HL-60/S4 treated with retinoic acid at 250 ng/mL for 4 days and 3 days (cell line): Measurements from ENCODE around the gene LRRFIP1.
"Not testable (repeated sequence)": the region's sequence is repeated elsewhere in the genome, so short reads cannot be mapped to it uniquely, and the experiment has no call there.

ENCODE experiments used
- in situ Hi-C: fragments of 300-500 bp; cut with MboI; formaldehyde crosslinking; loops from 2 replicates; pipeline ENCODE4 v1.7.0; 2022; ENCODE audit warnings: low sequenced_read_pairs

LRRFIP1 gene

GRCh38 chr2:237742614-237743013 lies 115.2 kb downstream of the LRRFIP1 start:
- in situ Hi-C loops: loop anchor here (5.0 kb wide), 1 partner anchor 60 kb away; no protein-coding TSS in a partner anchor

GRCh38 chr2:237743024-237743423 lies 115.6 kb downstream of the LRRFIP1 start:
- in situ Hi-C loops: loop anchor here (5.0 kb wide), 1 partner anchor 61 kb away; no protein-coding TSS in a partner anchor

DNA sequence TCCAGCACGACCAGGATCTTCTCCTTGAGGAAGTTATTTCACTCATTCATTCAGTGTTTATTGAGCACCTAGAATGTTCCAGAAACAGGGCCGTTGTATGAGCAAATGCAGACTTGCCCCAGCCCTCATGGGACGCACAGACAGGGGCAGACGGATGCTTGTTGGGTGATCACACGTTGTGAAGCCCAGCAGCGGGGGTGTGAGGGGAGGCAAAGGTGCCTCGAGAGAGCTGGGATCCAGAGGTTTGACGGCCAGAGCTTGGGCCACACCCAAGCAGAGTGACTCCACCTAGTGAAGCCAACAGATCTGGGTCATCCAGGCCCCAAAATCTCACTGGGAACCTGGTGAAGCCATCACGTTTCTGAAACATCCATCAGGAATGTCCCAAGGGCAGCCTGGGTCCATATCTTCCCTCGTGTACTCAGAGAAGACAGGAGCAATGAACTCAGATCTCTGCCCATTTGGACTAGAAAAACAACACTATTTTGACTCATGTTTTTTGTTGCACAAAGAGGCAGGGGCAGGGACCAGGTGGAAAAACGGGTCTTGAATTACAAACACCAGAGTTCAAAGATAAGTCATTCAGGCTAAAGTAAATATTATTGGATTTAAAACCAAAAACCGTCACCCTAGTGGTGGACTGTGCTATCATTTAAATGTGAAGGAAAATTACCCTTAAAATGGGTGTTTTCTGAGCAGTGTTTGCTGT lies 116.3 kb downstream of the LRRFIP1 start:
- in situ Hi-C loops: loop anchor here (5.0 kb wide), 1 partner anchor 61 kb away; no protein-coding TSS in a partner anchor

GRCh38 chr2:237744270-237744612 lies 116.9 kb downstream of the LRRFIP1 start:
- in situ Hi-C loops: loop anchor here (5.0 kb wide), 1 partner anchor 62 kb away; no protein-coding TSS in a partner anchor

- in situ Hi-C loops: loop anchor here (5.0 kb wide), 1 partner anchor 62 kb away; no protein-coding TSS in a partner anchor
Measured at GRCh38 chr2:237744613-237745249, 117.3 kb downstream of the LRRFIP1 start.

GRCh38 chr2:237745250-237745613 lies 117.8 kb downstream of the LRRFIP1 start:
- in situ Hi-C loops: no loop called here

DNA sequence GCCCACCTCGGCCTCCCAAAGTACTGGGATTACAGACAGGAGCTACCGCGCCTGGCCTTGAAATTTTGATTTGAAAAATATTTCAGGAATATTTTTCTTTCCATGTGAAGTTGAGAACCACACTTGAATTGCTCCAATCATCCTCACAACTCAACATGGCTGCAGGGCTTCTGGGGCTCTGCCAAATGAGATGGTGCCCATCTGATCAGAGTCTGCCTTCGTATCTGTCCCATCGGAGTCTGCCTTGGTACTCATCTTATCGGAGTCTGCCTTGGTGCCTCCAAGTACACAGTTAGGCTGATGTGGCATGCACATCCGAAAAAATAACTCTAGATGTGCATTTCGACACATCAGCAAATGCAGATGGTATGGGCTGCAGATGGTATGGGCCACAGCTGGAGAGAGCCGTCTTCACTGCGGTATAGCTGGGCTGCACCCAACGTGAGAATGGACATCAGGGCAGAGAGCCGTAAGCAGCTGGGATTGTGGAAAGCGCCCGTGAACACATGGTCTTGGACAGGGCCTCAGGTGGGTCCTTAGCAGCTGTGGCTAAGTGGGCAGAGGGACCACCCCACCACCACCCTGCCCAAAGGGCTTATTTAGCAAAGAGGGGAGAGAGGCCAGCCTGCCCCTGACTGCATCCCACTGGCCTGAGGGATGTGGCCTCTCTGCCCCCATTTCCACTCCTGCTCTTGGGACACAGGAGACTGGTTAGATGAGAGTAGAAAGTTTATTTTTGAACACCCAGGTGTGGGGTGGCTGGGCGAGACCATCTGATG lies 119.1 kb downstream of the LRRFIP1 start:
- in situ Hi-C loops: no loop called here

DNA sequence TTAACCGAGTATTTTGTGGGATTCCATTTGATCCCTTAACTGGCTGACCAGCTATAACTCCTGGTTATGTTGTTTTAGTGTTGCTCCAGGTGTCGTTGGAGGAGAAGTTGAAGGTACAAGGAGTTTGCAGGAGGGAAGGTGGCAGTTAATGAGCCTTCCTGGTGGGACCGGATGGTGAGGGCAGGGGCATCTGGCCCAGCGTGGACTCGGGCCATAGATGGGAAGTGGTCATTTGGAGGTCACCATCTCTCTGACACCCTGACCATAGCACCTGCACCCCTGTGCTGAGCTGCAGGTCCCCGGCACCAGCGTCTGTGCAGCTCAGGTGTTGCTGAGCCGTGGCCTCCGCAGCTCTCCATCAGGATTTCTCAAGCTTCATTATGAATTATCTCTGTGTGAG lies 119.8 kb downstream of the LRRFIP1 start:
- in situ Hi-C loops: no loop called here

GRCh38 chr2:237749002-237749401 lies 121.6 kb downstream of the LRRFIP1 start:
- in situ Hi-C loops: no loop called here

- in situ Hi-C loops: no loop called here
Measured at GRCh38 chr2:237749961-237750360, 122.6 kb downstream of the LRRFIP1 start.

- in situ Hi-C loops: not testable (repeated sequence)
Measured at GRCh38 chr2:237750441-237750840, 123.1 kb downstream of the LRRFIP1 start.

GRCh38 chr2:237752761-237753165 lies 125.4 kb downstream of the LRRFIP1 start:
- in situ Hi-C loops: no loop called here

- in situ Hi-C loops: no loop called here
Measured at GRCh38 chr2:237754182-237754581, 126.8 kb downstream of the LRRFIP1 start.

- in situ Hi-C loops: no loop called here
Measured at GRCh38 chr2:237754626-237755248, 127.3 kb downstream of the LRRFIP1 start.

DNA sequence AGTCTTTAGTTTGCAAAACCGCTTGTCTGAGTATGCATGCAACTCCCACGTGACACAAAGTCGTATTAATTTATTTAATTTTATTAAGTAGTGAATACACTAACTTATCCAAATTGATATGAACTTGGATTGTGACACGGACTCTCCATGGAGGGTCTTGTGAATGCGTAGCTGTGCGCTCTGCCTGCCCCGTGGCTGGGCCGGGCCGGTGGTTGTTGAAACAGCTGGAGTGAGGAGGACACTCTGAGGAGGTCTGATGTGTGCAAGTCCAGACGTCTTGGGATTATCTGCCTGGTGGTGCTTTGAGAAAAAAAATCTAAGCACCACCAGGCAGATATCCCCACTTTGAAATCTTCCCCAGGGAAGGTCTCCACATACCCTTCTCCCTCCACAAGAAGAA lies 130.2 kb downstream of the LRRFIP1 start:
- in situ Hi-C loops: no loop called here

DNA sequence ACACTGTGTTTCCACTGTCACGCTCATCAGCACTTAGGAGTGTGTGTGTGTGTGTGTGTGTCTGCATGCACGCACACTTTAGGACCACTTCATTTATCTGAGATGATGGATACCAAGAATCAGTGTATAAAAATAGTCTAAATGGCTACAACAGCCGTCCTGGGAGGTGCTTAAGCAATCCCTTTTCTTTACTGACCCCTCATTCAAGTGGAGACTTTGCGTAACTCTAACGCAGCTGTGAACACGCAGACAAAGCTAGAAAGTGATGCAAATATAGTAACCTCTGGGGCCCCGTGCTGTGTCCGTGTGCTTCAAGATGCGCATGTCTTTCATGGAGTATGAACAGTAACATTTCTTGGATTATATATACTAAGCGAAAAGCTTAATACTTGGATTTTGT lies 130.8 kb downstream of the LRRFIP1 start:
- in situ Hi-C loops: no loop called here

GRCh38 chr2:237759176-237759575 lies 131.8 kb downstream of the LRRFIP1 start:
- in situ Hi-C loops: no loop called here

DNA sequence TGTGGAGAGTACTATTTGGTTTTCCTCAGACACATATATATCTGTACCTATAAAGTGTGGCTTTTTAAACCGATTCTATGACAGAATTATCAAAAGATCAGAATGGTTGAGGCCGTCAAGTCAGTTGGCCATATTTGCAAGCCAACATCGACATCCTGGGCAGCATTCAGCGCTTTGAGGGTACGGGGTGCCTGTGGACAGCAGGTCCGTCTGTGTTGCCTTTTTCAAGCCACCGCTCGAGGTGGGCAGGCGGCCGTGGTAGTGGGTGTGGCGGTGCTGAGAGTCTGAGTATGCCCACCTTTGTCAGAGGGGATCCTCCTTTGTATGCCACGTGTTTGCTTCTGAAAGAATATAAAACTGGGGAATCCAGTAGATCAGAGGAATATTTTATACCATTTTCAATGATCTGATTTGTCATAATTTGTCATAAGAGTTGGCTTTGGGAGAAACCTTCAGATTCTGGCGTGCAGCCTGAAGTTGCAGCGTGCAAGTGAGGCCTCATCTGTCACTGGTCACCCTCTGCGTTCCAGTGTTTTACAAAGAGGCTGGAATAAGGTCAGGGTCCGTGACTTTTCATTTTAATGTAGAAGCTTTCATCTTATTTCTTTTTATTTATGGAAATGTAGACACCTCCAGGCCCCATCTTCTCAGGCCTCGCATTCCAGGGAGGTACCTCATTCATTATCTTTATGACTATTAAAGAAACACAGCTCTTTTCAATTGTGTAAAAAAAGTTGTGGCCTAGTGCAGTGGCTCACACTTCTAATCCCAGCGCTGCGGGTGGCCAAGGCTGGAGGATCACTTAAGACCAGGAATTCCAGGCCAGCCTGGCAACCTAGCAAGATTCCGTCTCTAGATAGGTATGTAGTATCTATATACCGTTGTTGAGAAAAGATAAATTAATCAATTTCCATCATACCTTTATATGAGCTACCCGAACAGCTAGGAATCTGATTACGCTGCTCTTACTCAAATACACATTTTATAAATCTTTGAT lies 133.4 kb downstream of the LRRFIP1 start:
- in situ Hi-C loops: no loop called here

- in situ Hi-C loops: not testable (repeated sequence)
Measured at GRCh38 chr2:237762291-237763182, 135.2 kb downstream of the LRRFIP1 start.
